Naive thymus-derived CD8-positive, alpha-beta T cell (primary cell): ENCODE measurements around the gene EIF5A2. TPM values are rescaled to one million over a fixed set of nuclear protein-coding genes. Genes with fewer than 3 reads are reported as not detected.

Experiments used
- polyA plus RNA-seq, 3 donors: library from polyadenylated mRNA; unstranded; fragments of 300-500 nt; fragmentation: Illumina TruSeq; gene quantifications; one replicate each; pipeline ENCODE4 v1.2.3, GENCODE V29; 2021
- total RNA-seq, 8 experiments: library from RNA in 2 of 8; stranded (reverse) in 2 of 8; gene quantifications; one replicate each; pipeline ENCODE4 v1.2.3 and lab custom pipeline; 2021 to 2026

EIF5A2 gene
- total and polyA plus RNA-seq, 5 experiments from 2014 or later: 9.8 to 14.8 (median 11.6) TPM

Other genes starting within 250 kb of the EIF5A2 start
- gene RPL22L1, start 38.4 kb downstream of the EIF5A2 start, total RNA-seq: 10 to 100 TPM; 35.4 to 35.5 TPM
- gene RPL22L1, start 38.4 kb downstream of the EIF5A2 start, polyA plus RNA-seq: 10 to 100 TPM; 31.8 to 43.3 (median 36.2) TPM
- gene SLC2A2, start 118.1 kb upstream of the EIF5A2 start, total RNA-seq: not detected
- gene SLC2A2, start 118.1 kb upstream of the EIF5A2 start, polyA plus RNA-seq: not detected